ENCODE results near the gene AKAP6.

GRCh38 chr14:32824195-32824594 lies 495.1 kb downstream of the AKAP6 start:
- TF ChIP-seq ZBTB33 (IDR thresholded peaks at IDR 0.05) (no peak), FOXA1 (IDR thresholded peaks at IDR 0.05) (no peak), JUND (IDR thresholded peaks at IDR 0.05) (no peak), NR2F2 (IDR thresholded peaks at IDR 0.05) (no peak), YY1 (IDR thresholded peaks at IDR 0.05) (no peak), GABPA (IDR thresholded peaks at IDR 0.05 in 1 of 2, conservative IDR thresholded peaks at IDR 0.05 in 1 of 2) (no peak), TAF1 (conservative IDR thresholded peaks at IDR 0.05) (no peak), EGR1 (IDR thresholded peaks at IDR 0.05; ENCODE audit: low read depth in 2 of 2) (no peak), MAX (IDR thresholded peaks at IDR 0.05) (no peak), RAD21 (IDR thresholded peaks at IDR 0.05) (no peak), HNF4A (conservative IDR thresholded peaks at IDR 0.05) (no peak)
- TF ChIP-seq, protein P1, sequence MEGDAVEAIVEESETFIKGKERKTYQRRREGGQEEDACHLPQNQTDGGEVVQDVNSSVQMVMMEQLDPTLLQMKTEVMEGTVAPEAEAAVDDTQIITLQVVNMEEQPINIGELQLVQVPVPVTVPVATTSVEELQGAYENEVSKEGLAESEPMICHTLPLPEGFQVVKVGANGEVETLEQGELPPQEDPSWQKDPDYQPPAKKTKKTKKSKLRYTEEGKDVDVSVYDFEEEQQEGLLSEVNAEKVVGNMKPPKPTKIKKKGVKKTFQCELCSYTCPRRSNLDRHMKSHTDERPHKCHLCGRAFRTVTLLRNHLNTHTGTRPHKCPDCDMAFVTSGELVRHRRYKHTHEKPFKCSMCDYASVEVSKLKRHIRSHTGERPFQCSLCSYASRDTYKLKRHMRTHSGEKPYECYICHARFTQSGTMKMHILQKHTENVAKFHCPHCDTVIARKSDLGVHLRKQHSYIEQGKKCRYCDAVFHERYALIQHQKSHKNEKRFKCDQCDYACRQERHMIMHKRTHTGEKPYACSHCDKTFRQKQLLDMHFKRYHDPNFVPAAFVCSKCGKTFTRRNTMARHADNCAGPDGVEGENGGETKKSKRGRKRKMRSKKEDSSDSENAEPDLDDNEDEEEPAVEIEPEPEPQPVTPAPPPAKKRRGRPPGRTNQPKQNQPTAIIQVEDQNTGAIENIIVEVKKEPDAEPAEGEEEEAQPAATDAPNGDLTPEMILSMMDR (IDR thresholded peaks at IDR 0.05; ENCODE audit: low read depth, low read length, missing input control): no peak
- TF ChIP-seq, protein P2, sequence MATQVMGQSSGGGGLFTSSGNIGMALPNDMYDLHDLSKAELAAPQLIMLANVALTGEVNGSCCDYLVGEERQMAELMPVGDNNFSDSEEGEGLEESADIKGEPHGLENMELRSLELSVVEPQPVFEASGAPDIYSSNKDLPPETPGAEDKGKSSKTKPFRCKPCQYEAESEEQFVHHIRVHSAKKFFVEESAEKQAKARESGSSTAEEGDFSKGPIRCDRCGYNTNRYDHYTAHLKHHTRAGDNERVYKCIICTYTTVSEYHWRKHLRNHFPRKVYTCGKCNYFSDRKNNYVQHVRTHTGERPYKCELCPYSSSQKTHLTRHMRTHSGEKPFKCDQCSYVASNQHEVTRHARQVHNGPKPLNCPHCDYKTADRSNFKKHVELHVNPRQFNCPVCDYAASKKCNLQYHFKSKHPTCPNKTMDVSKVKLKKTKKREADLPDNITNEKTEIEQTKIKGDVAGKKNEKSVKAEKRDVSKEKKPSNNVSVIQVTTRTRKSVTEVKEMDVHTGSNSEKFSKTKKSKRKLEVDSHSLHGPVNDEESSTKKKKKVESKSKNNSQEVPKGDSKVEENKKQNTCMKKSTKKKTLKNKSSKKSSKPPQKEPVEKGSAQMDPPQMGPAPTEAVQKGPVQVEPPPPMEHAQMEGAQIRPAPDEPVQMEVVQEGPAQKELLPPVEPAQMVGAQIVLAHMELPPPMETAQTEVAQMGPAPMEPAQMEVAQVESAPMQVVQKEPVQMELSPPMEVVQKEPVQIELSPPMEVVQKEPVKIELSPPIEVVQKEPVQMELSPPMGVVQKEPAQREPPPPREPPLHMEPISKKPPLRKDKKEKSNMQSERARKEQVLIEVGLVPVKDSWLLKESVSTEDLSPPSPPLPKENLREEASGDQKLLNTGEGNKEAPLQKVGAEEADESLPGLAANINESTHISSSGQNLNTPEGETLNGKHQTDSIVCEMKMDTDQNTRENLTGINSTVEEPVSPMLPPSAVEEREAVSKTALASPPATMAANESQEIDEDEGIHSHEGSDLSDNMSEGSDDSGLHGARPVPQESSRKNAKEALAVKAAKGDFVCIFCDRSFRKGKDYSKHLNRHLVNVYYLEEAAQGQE (IDR thresholded peaks at IDR 0.05): no peak
